ENCODE results near the gene NR2C2AP. TPM values are rescaled to one million over a fixed set of nuclear protein-coding genes. Genes with fewer than 3 reads are reported as not detected.

Gene NR2C2AP
- total and polyA plus RNA-seq, 2 of the 13 experiments (the other 11 are each of a cell fraction or from before 2014, with no cell fraction given) = 12.2 to 26.8 TPM

DNA sequence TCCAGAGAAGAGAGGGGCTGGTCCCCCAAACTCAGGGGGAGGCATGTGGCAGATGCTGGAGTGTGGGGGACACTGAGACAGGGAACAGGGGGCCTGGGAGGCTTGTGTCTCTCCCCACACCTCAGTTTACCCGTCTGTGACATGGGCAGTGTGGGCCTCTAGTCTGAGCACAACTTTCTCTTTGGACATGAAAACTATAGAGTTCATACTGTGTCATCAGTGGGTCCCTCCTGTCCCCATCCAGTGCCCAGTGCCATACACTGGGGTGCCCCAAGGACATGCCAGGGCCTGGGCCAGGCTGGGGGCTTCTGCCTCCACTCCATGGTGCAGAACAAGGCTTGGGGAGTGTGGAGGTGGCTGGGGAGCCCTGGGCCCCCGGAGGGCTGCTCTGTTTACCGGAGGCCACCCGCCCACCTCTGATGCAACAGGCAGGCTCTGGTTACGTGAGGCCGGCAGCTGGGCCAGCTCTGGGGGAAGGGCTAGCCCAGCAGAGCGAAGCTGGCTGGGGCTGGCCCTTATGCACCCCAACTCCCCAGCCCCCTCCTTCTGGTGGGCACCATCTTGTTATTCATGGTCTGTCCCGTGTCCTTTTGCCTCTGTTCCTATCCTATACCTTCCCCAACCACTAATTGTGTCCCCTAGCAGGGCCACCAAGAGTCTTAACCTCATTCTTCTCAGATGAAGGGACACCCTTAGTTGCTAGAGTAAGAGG, 31.2 kb downstream of the NR2C2AP start (continued):
- TF ChIP-seq, protein P1, sequence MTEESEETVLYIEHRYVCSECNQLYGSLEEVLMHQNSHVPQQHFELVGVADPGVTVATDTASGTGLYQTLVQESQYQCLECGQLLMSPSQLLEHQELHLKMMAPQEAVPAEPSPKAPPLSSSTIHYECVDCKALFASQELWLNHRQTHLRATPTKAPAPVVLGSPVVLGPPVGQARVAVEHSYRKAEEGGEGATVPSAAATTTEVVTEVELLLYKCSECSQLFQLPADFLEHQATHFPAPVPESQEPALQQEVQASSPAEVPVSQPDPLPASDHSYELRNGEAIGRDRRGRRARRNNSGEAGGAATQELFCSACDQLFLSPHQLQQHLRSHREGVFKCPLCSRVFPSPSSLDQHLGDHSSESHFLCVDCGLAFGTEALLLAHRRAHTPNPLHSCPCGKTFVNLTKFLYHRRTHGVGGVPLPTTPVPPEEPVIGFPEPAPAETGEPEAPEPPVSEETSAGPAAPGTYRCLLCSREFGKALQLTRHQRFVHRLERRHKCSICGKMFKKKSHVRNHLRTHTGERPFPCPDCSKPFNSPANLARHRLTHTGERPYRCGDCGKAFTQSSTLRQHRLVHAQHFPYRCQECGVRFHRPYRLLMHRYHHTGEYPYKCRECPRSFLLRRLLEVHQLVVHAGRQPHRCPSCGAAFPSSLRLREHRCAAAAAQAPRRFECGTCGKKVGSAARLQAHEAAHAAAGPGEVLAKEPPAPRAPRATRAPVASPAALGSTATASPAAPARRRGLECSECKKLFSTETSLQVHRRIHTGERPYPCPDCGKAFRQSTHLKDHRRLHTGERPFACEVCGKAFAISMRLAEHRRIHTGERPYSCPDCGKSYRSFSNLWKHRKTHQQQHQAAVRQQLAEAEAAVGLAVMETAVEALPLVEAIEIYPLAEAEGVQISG (CRISPR knock-in tag; IDR thresholded peaks at IDR 0.05) = peak; percentile 40; the same call in 1 of the 2 replicates
- TF ChIP-seq ZBTB7B (CRISPR knock-in tag; IDR thresholded peaks at IDR 0.05) (peak; percentile 93), ZNF543 (CRISPR knock-in tag; IDR thresholded peaks at IDR 0.05) (0 out of 2 replicates have a peak, but pooled peaks have one; percentile 42), NONO (IDR thresholded peaks at IDR 0.05) (no peak), NONO (CRISPR knock-in tag; conservative IDR thresholded peaks at IDR 0.05) (peak; percentile 33; the same call in 1 of the 2 replicates), CBX5 (CRISPR knock-in tag; IDR thresholded peaks at IDR 0.05; ENCODE audit: borderline replicate concordance) (peak; percentile 89; the same call in 1 of the 2 replicates), ZNF629 (CRISPR knock-in tag; conservative IDR thresholded peaks at IDR 0.05) (peak; percentile 98), KDM4B (CRISPR knock-in tag; IDR thresholded peaks at IDR 0.05) (0 out of 2 replicates have a peak, but pooled peaks have one; percentile 86), FOSL2 (CRISPR knock-in tag; IDR thresholded peaks at IDR 0.05) (peak; percentile 63), TGIF2 (CRISPR knock-in tag; IDR thresholded peaks at IDR 0.05) (peak; percentile 67; the same call in 1 of the 2 replicates), CEBPG (CRISPR knock-in tag; IDR thresholded peaks at IDR 0.05) (peak; percentile 99), EP300 (IDR thresholded peaks at IDR 0.05; ENCODE audit: low read depth in 2 of 2, low read length in 2 of 2) (peak; percentile 28 to 80; a peak in 2 of 4 replicates), EP300 (CRISPR knock-in tag; IDR thresholded peaks at IDR 0.05; ENCODE audit: borderline replicate concordance) (peak; percentile 86), NFKBIZ (CRISPR knock-in tag; IDR thresholded peaks at IDR 0.05) (peak; percentile 83; the same call in 1 of the 2 replicates), KAT7 (CRISPR knock-in tag; IDR thresholded peaks at IDR 0.05; ENCODE audit: borderline replicate concordance) (no peak)
- TF ChIP-seq, protein P2, sequence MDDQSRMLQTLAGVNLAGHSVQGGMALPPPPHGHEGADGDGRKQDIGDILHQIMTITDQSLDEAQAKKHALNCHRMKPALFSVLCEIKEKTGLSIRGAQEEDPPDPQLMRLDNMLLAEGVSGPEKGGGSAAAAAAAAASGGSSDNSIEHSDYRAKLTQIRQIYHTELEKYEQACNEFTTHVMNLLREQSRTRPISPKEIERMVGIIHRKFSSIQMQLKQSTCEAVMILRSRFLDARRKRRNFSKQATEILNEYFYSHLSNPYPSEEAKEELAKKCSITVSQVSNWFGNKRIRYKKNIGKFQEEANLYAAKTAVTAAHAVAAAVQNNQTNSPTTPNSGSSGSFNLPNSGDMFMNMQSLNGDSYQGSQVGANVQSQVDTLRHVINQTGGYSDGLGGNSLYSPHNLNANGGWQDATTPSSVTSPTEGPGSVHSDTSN (CRISPR knock-in tag; IDR thresholded peaks at IDR 0.05; ENCODE audit: borderline replicate concordance) = no peak
- TF ChIP-seq, protein P3, sequence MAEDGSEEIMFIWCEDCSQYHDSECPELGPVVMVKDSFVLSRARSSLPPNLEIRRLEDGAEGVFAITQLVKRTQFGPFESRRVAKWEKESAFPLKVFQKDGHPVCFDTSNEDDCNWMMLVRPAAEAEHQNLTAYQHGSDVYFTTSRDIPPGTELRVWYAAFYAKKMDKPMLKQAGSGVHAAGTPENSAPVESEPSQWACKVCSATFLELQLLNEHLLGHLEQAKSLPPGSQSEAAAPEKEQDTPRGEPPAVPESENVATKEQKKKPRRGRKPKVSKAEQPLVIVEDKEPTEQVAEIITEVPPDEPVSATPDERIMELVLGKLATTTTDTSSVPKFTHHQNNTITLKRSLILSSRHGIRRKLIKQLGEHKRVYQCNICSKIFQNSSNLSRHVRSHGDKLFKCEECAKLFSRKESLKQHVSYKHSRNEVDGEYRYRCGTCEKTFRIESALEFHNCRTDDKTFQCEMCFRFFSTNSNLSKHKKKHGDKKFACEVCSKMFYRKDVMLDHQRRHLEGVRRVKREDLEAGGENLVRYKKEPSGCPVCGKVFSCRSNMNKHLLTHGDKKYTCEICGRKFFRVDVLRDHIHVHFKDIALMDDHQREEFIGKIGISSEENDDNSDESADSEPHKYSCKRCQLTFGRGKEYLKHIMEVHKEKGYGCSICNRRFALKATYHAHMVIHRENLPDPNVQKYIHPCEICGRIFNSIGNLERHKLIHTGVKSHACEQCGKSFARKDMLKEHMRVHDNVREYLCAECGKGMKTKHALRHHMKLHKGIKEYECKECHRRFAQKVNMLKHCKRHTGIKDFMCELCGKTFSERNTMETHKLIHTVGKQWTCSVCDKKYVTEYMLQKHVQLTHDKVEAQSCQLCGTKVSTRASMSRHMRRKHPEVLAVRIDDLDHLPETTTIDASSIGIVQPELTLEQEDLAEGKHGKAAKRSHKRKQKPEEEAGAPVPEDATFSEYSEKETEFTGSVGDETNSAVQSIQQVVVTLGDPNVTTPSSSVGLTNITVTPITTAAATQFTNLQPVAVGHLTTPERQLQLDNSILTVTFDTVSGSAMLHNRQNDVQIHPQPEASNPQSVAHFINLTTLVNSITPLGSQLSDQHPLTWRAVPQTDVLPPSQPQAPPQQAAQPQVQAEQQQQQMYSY (CRISPR knock-in tag; IDR thresholded peaks at IDR 0.05) = no peak
- TF ChIP-seq, protein P4, sequence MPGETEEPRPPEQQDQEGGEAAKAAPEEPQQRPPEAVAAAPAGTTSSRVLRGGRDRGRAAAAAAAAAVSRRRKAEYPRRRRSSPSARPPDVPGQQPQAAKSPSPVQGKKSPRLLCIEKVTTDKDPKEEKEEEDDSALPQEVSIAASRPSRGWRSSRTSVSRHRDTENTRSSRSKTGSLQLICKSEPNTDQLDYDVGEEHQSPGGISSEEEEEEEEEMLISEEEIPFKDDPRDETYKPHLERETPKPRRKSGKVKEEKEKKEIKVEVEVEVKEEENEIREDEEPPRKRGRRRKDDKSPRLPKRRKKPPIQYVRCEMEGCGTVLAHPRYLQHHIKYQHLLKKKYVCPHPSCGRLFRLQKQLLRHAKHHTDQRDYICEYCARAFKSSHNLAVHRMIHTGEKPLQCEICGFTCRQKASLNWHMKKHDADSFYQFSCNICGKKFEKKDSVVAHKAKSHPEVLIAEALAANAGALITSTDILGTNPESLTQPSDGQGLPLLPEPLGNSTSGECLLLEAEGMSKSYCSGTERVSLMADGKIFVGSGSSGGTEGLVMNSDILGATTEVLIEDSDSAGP (CRISPR knock-in tag; IDR thresholded peaks at IDR 0.05; ENCODE audit: borderline replicate concordance) = peak; percentile 44; the same call in 1 of the 2 replicates
- TF ChIP-seq, protein P5, sequence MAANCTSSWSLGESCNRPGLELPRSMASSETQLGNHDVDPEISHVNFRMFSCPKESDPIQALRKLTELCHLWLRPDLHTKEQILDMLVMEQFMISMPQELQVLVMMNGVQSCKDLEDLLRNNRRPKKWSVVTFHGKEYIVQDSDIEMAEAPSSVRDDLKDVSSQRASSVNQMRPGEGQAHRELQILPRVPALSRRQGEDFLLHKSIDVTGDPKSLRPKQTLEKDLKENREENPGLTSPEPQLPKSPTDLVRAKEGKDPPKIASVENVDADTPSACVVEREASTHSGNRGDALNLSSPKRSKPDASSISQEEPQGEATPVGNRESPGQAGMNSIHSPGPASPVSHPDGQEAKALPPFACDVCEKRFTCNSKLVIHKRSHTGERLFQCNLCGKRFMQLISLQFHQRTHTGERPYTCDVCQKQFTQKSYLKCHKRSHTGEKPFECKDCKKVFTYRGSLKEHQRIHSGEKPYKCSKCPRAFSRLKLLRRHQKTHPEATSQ (CRISPR knock-in tag; IDR thresholded peaks at IDR 0.05; ENCODE audit: borderline replicate concordance) = no peak

Data from HepG2 (cell line).